Measurements from ENCODE around the gene L3MBTL2.

Gene L3MBTL2

DNA sequence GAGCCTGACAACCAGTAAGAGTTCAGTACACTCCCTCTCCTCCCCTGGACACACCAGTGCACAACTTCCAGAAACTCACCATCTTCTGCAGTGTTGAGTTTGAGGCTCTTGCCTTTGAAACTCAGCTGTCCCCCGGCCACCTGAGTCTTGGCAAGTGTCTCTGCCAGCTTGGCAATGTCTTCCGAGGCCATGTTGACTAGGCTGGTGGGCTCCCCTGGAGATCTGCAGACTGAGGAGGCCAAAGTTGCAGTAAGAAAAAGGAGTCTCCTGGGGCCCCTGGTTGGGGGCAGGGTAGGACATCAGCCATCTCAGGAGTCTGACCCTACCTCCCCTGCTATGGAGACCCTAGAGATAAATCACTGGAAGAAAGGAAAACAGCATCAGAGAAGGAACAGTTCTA is 75.7 kb downstream of the L3MBTL2 start:
- DNase-seq: no peak
